Endothelial cell of umbilical vein (primary cell): ENCODE data around the gene C1orf52. TPM values are rescaled to one million over a fixed set of nuclear protein-coding genes. Genes with fewer than 3 reads are reported as not detected.

ENCODE experiments used
- BruUV-seq: library from RNA; stranded (reverse); fragments of 400-500 nt; replicated peaks from 2 replicates; lab custom pipeline; 2021; lab: Mats Ljungman, UMichigan
- CTCF ChIA-PET: fragments of 300-600, 350-600 bp; sonication (Branson Sonifier 250); formaldehyde crosslinking; loops from one replicate; lab custom pipeline; 2021; ENCODE audit warnings: antibody characterized with exemption, inconsistent platforms; lab: Charles Lee
- POLR2A ChIA-PET: fragments of 300-600, 350-600 bp; sonication (Branson Sonifier 250); formaldehyde crosslinking; loops from one replicate; lab custom pipeline; 2021; ENCODE audit warnings: antibody characterized with exemption, inconsistent platforms; lab: Charles Lee
- DNase-seq: peaks from one replicate; pipeline ENCODE4 v3.0.0-alpha.2; 2011; ENCODE audit warnings: low read depth, low spot score
- FAIRE-seq: peaks from 2 replicates; lab custom pipeline; 2011; peaks lifted over from hg19 to GRCh38; lab: Jason Lieb, UNC
- H2AFZ ChIP-seq: 2 replicates; pipeline ENCODE4 v1.6.0; 2012; ENCODE audit warnings: low read depth, low read length, control low read depth, inconsistent platforms
- H3K27ac ChIP-seq: 2 replicates; pipeline ENCODE4 v1.5.1; 2011; ENCODE audit warnings: low read depth, mild to moderate bottlenecking, control low read depth, low read length, moderate library complexity; ENCODE audit not compliant: insufficient read depth
- H3K27me3 ChIP-seq, 2 experiments: 2 replicates each; pipeline versions ENCODE4 v1.6.0 to v1.6.1; 2011; ENCODE audit warnings: low read length in 2 of 2, mixed read lengths in 1 of 2; ENCODE audit not compliant: control insufficient read depth in 2 of 2, insufficient read depth in 2 of 2
- H3K36me3 ChIP-seq, 2 experiments: 2 replicates in 1 of 2; 3 replicates in 1 of 2; pipeline ENCODE4 v1.5.1; 2011; ENCODE audit warnings: low read length in 2 of 2, mild to moderate bottlenecking in 1 of 2, moderate library complexity in 1 of 2; ENCODE audit not compliant: control insufficient read depth in 2 of 2, insufficient read depth in 2 of 2; ENCODE audit errors: extremely low read depth in 1 of 2
- H3K4me1 ChIP-seq: 3 replicates; pipeline ENCODE4 v1.5.1; 2011; ENCODE audit warnings: mild to moderate bottlenecking, low read length; ENCODE audit not compliant: control insufficient read depth, insufficient read depth; ENCODE audit errors: extremely low read depth
- H3K4me2 ChIP-seq: 2 replicates; pipeline ENCODE4 v1.6.1; 2011; ENCODE audit warnings: low read length, control low read depth, mixed read lengths; ENCODE audit not compliant: insufficient read depth
- H3K4me3 ChIP-seq, 3 experiments: fragments of 200-600 bp in 1 of 3; sonication (generic), shearing (Covaris generic) in 1 of 3; replicated peaks in 1 of 3; 2 replicates each; pipeline ENCODE4 v1.5.1; 2011 to 2016; ENCODE audit warnings: control low read depth in 3 of 3, low read length in 3 of 3, mild to moderate bottlenecking in 2 of 3, inconsistent platforms in 1 of 3, low read depth in 1 of 3, moderate library complexity in 1 of 3; ENCODE audit not compliant: insufficient read depth in 1 of 3
- H3K79me2 ChIP-seq: 2 replicates; pipeline ENCODE4 v1.6.0; 2012; ENCODE audit warnings: low read length, inconsistent platforms; ENCODE audit not compliant: control insufficient read depth, insufficient read depth
- H3K9ac ChIP-seq: replicated peaks from 2 replicates; pipeline ENCODE3; 2011; ENCODE audit warnings: low read length, control low read depth; ENCODE audit not compliant: insufficient read depth; ENCODE audit errors: extremely low read depth
- H3K9me1 ChIP-seq: replicated peaks from 3 replicates; pipeline ENCODE4 v1.6.0; 2011; ENCODE audit warnings: mild to moderate bottlenecking, low read length; ENCODE audit not compliant: control insufficient read depth, insufficient read depth; ENCODE audit errors: extremely low read depth
- H3K9me3 ChIP-seq: replicated peaks from 2 replicates; pipeline ENCODE4 v1.5.1; 2012; ENCODE audit warnings: low read length, inconsistent platforms; ENCODE audit not compliant: control insufficient read depth, insufficient read depth
- H4K20me1 ChIP-seq: replicated peaks from 2 replicates; pipeline ENCODE3; 2011; ENCODE audit warnings: mild to moderate bottlenecking, low read length; ENCODE audit not compliant: control insufficient read depth, insufficient read depth; ENCODE audit errors: extremely low read depth
- EZH2 ChIP-seq: IDR thresholded peaks from 2 replicates; pipeline ENCODE4 v1.6.1; 2012; ENCODE audit warnings: borderline replicate concordance, low read depth, mild to moderate bottlenecking, moderate library complexity, low read length, inconsistent platforms; ENCODE audit not compliant: severe bottlenecking
- FOS ChIP-seq: IDR thresholded peaks from 2 replicates; pipeline ENCODE4 v1.6.1; 2011; ENCODE audit warnings: mild to moderate bottlenecking, low read length, moderate library complexity, borderline replicate concordance; ENCODE audit not compliant: insufficient read depth
- GATA2 ChIP-seq: IDR thresholded peaks from 2 replicates; pipeline ENCODE4 v1.7.0; 2011; ENCODE audit warnings: low read depth, mild to moderate bottlenecking, moderate library complexity, mixed read lengths, low read length; ENCODE audit not compliant: insufficient read length, insufficient read depth
- JUN ChIP-seq: IDR thresholded peaks from 2 replicates; pipeline ENCODE4 v1.6.1; 2011; ENCODE audit warnings: borderline replicate concordance, low read depth; ENCODE audit not compliant: insufficient read length, insufficient read depth
- MYC ChIP-seq: IDR thresholded peaks from one replicate; pipeline ENCODE4 v1.6.1; 2011; ENCODE audit warnings: mild to moderate bottlenecking, low read depth, low read length
- POLR2A ChIP-seq: IDR thresholded peaks from 2 replicates; pipeline ENCODE4 v1.6.1; 2012; ENCODE audit warnings: low read depth, mild to moderate bottlenecking, control low read depth, low read length
- POLR2AphosphoS5 ChIP-seq: IDR thresholded peaks from 2 replicates; pipeline ENCODE4 v1.6.1; 2012; ENCODE audit warnings: low read depth, mild to moderate bottlenecking, control low read depth, low read length, moderate library complexity; ENCODE audit not compliant: insufficient read depth
- dilution Hi-C: fragments of 300-500 bp; cut with MboI; formaldehyde crosslinking; loops from one replicate; pipeline ENCODE4 v1.15.0; 2019; ENCODE audit warnings: low sequenced_read_pairs; ENCODE audit not compliant: extremely low pct_ligation_motif_present
- intact Hi-C: fragments of 100-400 bp; cut with micrococcal nuclease; formaldehyde crosslinking; loops from one replicate; pipeline ENCODE4 v1.10.0; 2022
- polyA plus RNA-seq, 4 experiments: library from polyadenylated mRNA; depleted of rRNA in 3 of 4; stranded (reverse) in 3 of 4; unstranded in 1 of 4; fragments of >200 nt; gene quantifications; 2 replicates each; pipeline versions ENCODE4 v1.2.1 to v1.2.3, GENCODE V29; 2011 to 2012; ENCODE audit warnings: missing spikeins in 1 of 4
- total RNA-seq: library from RNA; stranded (reverse); gene quantifications from 2 replicates; pipeline ENCODE4 v1.2.3, GENCODE V29; 2021
- TF ChIP-seq, protein P1 (sequence below), 2 donors: IDR thresholded peaks; 1 replicate in 1 of 2; 2 replicates in 1 of 2; pipeline ENCODE4 v1.5.1; 2011; ENCODE audit warnings: low read length in 2 of 2, mild to moderate bottlenecking in 2 of 2, moderate library complexity in 2 of 2, control low read depth in 1 of 2, inconsistent platforms in 1 of 2, low read depth in 1 of 2; ENCODE audit not compliant: insufficient read depth in 1 of 2; ENCODE audit errors: extremely low read depth in 1 of 2
- TF ChIP-seq, protein P2 (sequence below): IDR thresholded peaks from 2 replicates; pipeline ENCODE4 v1.6.1; 2011; ENCODE audit not compliant: insufficient read depth, insufficient read length

C1orf52 gene
- total and polyA plus RNA-seq, 2 donors (not counting 3 experiments of a cell fraction or from before 2014, with no cell fraction given), result 22.7 to 26.7 TPM

DNA sequence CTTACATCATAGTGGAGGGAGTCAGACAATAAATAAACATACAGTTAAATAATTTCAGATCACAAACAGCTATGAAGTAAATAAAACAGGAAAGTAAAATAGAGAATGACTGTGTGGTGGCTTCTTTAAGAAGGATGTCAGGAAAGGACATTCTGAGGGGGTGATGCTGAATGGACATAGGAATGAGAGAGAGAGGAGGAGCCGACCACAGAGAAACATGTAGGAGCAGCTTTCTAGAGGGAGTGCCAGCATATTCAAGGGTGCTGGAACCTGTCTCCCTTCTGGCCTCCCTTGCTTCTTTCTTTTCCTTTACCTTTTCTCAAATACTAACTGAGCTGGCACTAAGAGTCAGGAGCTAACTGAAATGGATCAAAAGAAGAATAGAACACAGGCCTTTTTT, 37.5 kb upstream of the C1orf52 start:
- H4K20me1 ChIP-seq, result no peaks in the 10 kb centered on the region
- no peaks in the 10 kb centered on the region for H3K9me3 ChIP-seq
- no peak overlapping the region for H3K4me3 ChIP-seq
- dilution Hi-C loops (no loop called here), intact Hi-C loops (loop anchor here (5.0 kb wide), 1 partner anchor 410 kb away; the partner anchor contains the start of gene ZNHIT6)
- H3K27me3 ChIP-seq, result no peaks in the 10 kb centered on the region
- H3K9ac ChIP-seq, result peak overlapping the region; percentile 38
- TF ChIP-seq, protein P1, sequence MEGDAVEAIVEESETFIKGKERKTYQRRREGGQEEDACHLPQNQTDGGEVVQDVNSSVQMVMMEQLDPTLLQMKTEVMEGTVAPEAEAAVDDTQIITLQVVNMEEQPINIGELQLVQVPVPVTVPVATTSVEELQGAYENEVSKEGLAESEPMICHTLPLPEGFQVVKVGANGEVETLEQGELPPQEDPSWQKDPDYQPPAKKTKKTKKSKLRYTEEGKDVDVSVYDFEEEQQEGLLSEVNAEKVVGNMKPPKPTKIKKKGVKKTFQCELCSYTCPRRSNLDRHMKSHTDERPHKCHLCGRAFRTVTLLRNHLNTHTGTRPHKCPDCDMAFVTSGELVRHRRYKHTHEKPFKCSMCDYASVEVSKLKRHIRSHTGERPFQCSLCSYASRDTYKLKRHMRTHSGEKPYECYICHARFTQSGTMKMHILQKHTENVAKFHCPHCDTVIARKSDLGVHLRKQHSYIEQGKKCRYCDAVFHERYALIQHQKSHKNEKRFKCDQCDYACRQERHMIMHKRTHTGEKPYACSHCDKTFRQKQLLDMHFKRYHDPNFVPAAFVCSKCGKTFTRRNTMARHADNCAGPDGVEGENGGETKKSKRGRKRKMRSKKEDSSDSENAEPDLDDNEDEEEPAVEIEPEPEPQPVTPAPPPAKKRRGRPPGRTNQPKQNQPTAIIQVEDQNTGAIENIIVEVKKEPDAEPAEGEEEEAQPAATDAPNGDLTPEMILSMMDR (IDR thresholded peaks at IDR 0.05; ENCODE audit: extremely low read depth in 1 of 2, insufficient read depth in 1 of 2, low read depth in 1 of 2, low read length in 2 of 2), result no peak
- TF ChIP-seq MYC, result no peak
- no peak for TF ChIP-seq POLR2A
- no peak for TF ChIP-seq EZH2
- TF ChIP-seq GATA2, result no peak
- TF ChIP-seq POLR2AphosphoS5, result no peak
- TF ChIP-seq, protein P2, sequence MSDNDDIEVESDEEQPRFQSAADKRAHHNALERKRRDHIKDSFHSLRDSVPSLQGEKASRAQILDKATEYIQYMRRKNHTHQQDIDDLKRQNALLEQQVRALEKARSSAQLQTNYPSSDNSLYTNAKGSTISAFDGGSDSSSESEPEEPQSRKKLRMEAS, result no peak
- no peak for TF ChIP-seq FOS
- no peak for TF ChIP-seq JUN
- H3K79me2 ChIP-seq, result no peaks in the 10 kb centered on the region
- DNase-seq (peak; percentile 28), FAIRE-seq (no peak)
- BruUV-seq, result no TSS peak
- ChIA-PET POLR2A (interaction anchor here (1.0 to 3.7 kb wide), 4 partner anchors 16 to 284 kb away, joined by 3 to 21 read pairs (median 9); partner anchors contain the start of genes BCL10 and CCN1), CTCF (interaction anchor here (0.9 to 5.1 kb wide), 9 partner anchors 11 to 396 kb away, joined by 4 to 39 read pairs (median 6); partner anchors contain the start of genes BCL10 and C1orf52)
- H3K27ac ChIP-seq, result peak overlapping the region; percentile 95
- H3K4me2 ChIP-seq, result peak overlapping the region; percentile 2
- H2AFZ ChIP-seq, result no peak overlapping the region
- H3K4me1 ChIP-seq, result peaks cover 43% of the 10 kb centered on the region
- H3K9me1 ChIP-seq, result no peaks in the 10 kb centered on the region
- no peaks in the 10 kb centered on the region for H3K36me3 ChIP-seq
